CD14-positive monocyte (primary cell): Measurements from ENCODE around the gene TNFAIP8L1. TPM values are rescaled to one million over a fixed set of nuclear protein-coding genes. Genes with fewer than 3 reads are reported as not detected.
A peak's percentile ranks its signal among the peaks of the same experiment; 100 is the strongest.

Experiments
- DNase-seq, 3 donors: peaks; one replicate each; pipeline ENCODE4 v3.0.0-alpha.2; 2011 to 2022
- H2AFZ ChIP-seq: 2 replicates; pipeline ENCODE4 v1.6.0; 2012; ENCODE audit warnings: mild to moderate bottlenecking, low read depth, low read length, inconsistent platforms; ENCODE audit not compliant: insufficient read depth, poor library complexity, severe bottlenecking
- H3K27ac ChIP-seq, 2 donors: 1 replicate in 1 of 2; 2 replicates in 1 of 2; pipeline ENCODE4 v1.5.1; 2012 to 2013; ENCODE audit warnings: low read length in 2 of 2, control low read depth in 1 of 2, inconsistent platforms in 1 of 2, low read depth in 1 of 2, mild to moderate bottlenecking in 1 of 2
- H3K27me3 ChIP-seq, 2 donors: one replicate each; pipeline versions ENCODE4 v1.6.0 to v1.6.1; 2011 to 2013; ENCODE audit warnings: low read length in 2 of 2; ENCODE audit not compliant: control insufficient read depth in 2 of 2, insufficient read depth in 2 of 2
- H3K36me3 ChIP-seq, 2 donors: replicated peaks in 1 of 2; 1 replicate in 1 of 2; 2 replicates in 1 of 2; pipeline versions ENCODE4 v1.5.1 to v1.6.1; 2012 to 2013; ENCODE audit warnings: low read length in 2 of 2, control low read depth in 1 of 2, inconsistent platforms in 1 of 2, mild to moderate bottlenecking in 1 of 2; ENCODE audit not compliant: insufficient read depth in 2 of 2, control insufficient read depth in 1 of 2
- H3K4me1 ChIP-seq, 2 donors: 1 replicate in 1 of 2; 2 replicates in 1 of 2; pipeline versions ENCODE4 v1.5.1 to v1.6.1; 2012 to 2013; ENCODE audit warnings: low read length in 2 of 2, control low read depth in 1 of 2, inconsistent platforms in 1 of 2, mild to moderate bottlenecking in 1 of 2, moderate library complexity in 1 of 2; ENCODE audit not compliant: insufficient read depth in 2 of 2, control insufficient read depth in 1 of 2
- H3K4me2 ChIP-seq: replicated peaks from 2 replicates; pipeline ENCODE3; 2012; ENCODE audit warnings: low read length, moderate library complexity, mild to moderate bottlenecking; ENCODE audit not compliant: poor library complexity, severe bottlenecking; ENCODE audit errors: extremely low read depth
- H3K4me3 ChIP-seq, 3 experiments: fragments of 200-600 bp in 1 of 3; sonication (generic) in 1 of 3; replicated peaks in 1 of 3; 1 replicate in 2 of 3; 2 replicates in 1 of 3; pipeline ENCODE4 v1.5.1; 2011 to 2013; ENCODE audit warnings: low read length in 3 of 3, mild to moderate bottlenecking in 3 of 3, control low read depth in 2 of 3, low read depth in 2 of 3, inconsistent platforms in 1 of 3, moderate library complexity in 1 of 3
- H3K79me2 ChIP-seq: 2 replicates; pipeline ENCODE4 v1.6.0; 2012; ENCODE audit warnings: mild to moderate bottlenecking, control low read depth, inconsistent platforms, low read length, moderate library complexity; ENCODE audit not compliant: insufficient read depth
- H3K9ac ChIP-seq: 2 replicates; pipeline ENCODE4 v1.6.0; 2017; ENCODE audit warnings: low read length, mild to moderate bottlenecking; ENCODE audit not compliant: insufficient read depth, poor library complexity, severe bottlenecking
- H3K9me3 ChIP-seq, 2 donors: replicated peaks in 1 of 2; 1 replicate in 1 of 2; 2 replicates in 1 of 2; pipeline versions ENCODE4 v1.5.1 to v1.6.1; 2012 to 2013; ENCODE audit warnings: low read length in 2 of 2, control low read depth in 1 of 2; ENCODE audit not compliant: control insufficient read depth in 1 of 2, insufficient read depth in 1 of 2
- H4K20me1 ChIP-seq: 2 replicates; pipeline ENCODE4 v1.6.0; 2012; ENCODE audit warnings: mild to moderate bottlenecking, low read length, control low read depth, moderate library complexity; ENCODE audit not compliant: insufficient read depth
- H3K27ac Mint-ChIP-seq, 7 donors: one replicate each; pipeline ENCODE4 v1.8.0; 2020; ENCODE audit warnings: mild to moderate bottlenecking in 7 of 7, mixed read lengths in 7 of 7, moderate library complexity in 6 of 7, inconsistent platforms in 2 of 7
- H3K27me3 Mint-ChIP-seq, 3 donors: one replicate each; pipeline ENCODE4 v1.8.0; 2021 to 2022; ENCODE audit warnings: low read depth in 3 of 3, mild to moderate bottlenecking in 3 of 3, mixed read lengths in 3 of 3, moderate library complexity in 3 of 3, inconsistent platforms in 1 of 3
- H3K36me3 Mint-ChIP-seq, 2 donors: one replicate each; pipeline ENCODE4 v1.8.0; 2020; ENCODE audit warnings: mixed read lengths in 2 of 2, inconsistent platforms in 1 of 2, mild to moderate bottlenecking in 1 of 2
- H3K4me1 Mint-ChIP-seq: one replicate; pipeline ENCODE4 v1.8.0; 2020; ENCODE audit warnings: mild to moderate bottlenecking, mixed read lengths
- H3K4me3 Mint-ChIP-seq, 2 donors: one replicate each; pipeline ENCODE4 v1.8.0; 2020; ENCODE audit warnings: mild to moderate bottlenecking in 2 of 2, mixed read lengths in 2 of 2, moderate library complexity in 1 of 2
- H3K9me3 Mint-ChIP-seq, 7 donors: one replicate each; pipeline ENCODE4 v1.8.0; 2020 to 2022; ENCODE audit warnings: mixed read lengths in 7 of 7, mild to moderate bottlenecking in 6 of 7, moderate library complexity in 6 of 7, inconsistent platforms in 2 of 7
- WGBS: methylation state at CpG from one replicate; pipeline ENCODE4 v1.1.5; 2013; ENCODE audit warnings: missing lambda C conversion rate; ENCODE audit not compliant: insufficient coverage; 5-methylcytosine and 5-hydroxymethylcytosine counted together
- intact Hi-C, 2 donors: fragments of 100-400 bp; cut with micrococcal nuclease; formaldehyde crosslinking; loops; one replicate each; pipeline versions ENCODE4 v1.15.0 to v1.15.1; 2023
- polyA plus RNA-seq, 3 donors: library from polyadenylated mRNA; depleted of rRNA in 1 of 3; unstranded in 2 of 3; stranded (reverse) in 1 of 3; fragments of 300-500 nt in 2 of 3; fragments of >200 nt in 1 of 3; fragmentation: Illumina TruSeq in 2 of 3; gene quantifications; 1 replicate in 2 of 3; 2 replicates in 1 of 3; pipeline ENCODE4 v1.2.3, GENCODE V29; 2012 to 2021
- TF ChIP-seq, protein P1 (sequence below): fragments of 200-600 bp; IDR thresholded peaks from one replicate; pipeline ENCODE4 v1.8.0; 2022; ENCODE audit warnings: antibody characterized with exemption, mild to moderate bottlenecking

The TNFAIP8L1 gene
- polyA plus RNA-seq, 3 donors, result 1.8 to 3.9 (median 3.7) TPM

- 87% methylated on average over 12 of the region's 17 CpGs for WGBS
These were observed 19.5 kb upstream of the TNFAIP8L1 start for GRCh38 chr19:4619668-4620294.

DNA sequence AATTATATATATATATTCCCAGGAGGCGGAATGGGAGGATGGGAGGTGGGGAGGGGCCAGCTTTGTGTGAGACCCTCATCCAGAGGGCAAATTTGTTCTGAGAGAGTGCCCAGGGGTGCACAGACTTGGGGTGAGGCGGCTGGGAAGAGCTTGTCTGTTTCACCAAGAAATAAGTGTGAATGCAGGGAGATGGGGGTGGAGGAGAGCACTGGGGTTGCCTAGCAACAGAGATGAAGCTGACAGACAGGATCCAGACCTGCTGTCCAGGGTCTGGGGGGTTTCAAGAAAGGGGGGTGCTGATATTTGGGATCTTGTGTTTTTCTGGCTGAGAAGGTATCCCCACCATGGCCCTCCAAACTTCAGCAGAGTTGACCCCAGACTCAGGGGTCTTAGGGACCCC lies 18.6 kb upstream of the TNFAIP8L1 start:
- intact Hi-C loops, result no loop called here
- Mint-ChIP-seq H3K4me3 (no peak overlapping the region), H3K27me3 (peaks cover 12 to 42% (median 22%) of the 10 kb centered on the region in 3 donors), H3K36me3 (no peaks in the 10 kb centered on the region), H3K4me1 (no peaks in the 10 kb centered on the region), H3K9me3 (no peaks in the 10 kb centered on the region), H3K27ac (no peak overlapping the region)
- Histone ChIP-seq H3K27me3 (peaks cover 0 to 11% of the 10 kb centered on the region in 2 donors), H3K9ac (no peak overlapping the region), H3K4me1 (no peaks in the 10 kb centered on the region), H3K27ac (no peak overlapping the region), H4K20me1 (no peaks in the 10 kb centered on the region), H3K9me3 (no peaks in the 10 kb centered on the region), H3K4me2 (no peak overlapping the region), H3K79me2 (no peaks in the 10 kb centered on the region), H3K4me3 (no peak overlapping the region), H3K36me3 (no peaks in the 10 kb centered on the region), H2AFZ (no peak overlapping the region)
- DNase-seq, result no peak
- WGBS, result 80% methylated on average over 1 of the region's 2 CpGs
- TF ChIP-seq, protein P1, sequence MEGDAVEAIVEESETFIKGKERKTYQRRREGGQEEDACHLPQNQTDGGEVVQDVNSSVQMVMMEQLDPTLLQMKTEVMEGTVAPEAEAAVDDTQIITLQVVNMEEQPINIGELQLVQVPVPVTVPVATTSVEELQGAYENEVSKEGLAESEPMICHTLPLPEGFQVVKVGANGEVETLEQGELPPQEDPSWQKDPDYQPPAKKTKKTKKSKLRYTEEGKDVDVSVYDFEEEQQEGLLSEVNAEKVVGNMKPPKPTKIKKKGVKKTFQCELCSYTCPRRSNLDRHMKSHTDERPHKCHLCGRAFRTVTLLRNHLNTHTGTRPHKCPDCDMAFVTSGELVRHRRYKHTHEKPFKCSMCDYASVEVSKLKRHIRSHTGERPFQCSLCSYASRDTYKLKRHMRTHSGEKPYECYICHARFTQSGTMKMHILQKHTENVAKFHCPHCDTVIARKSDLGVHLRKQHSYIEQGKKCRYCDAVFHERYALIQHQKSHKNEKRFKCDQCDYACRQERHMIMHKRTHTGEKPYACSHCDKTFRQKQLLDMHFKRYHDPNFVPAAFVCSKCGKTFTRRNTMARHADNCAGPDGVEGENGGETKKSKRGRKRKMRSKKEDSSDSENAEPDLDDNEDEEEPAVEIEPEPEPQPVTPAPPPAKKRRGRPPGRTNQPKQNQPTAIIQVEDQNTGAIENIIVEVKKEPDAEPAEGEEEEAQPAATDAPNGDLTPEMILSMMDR, result no peak

More at GRCh38 chr19:4619668-4620294, 19.5 kb upstream of the TNFAIP8L1 start:
- Mint-ChIP-seq H3K4me3 (peak overlapping the region in 1 of 2 donors; percentile 21), H3K36me3 (no peaks in the 10 kb centered on the region), H3K27me3 (peaks cover 12 to 42% (median 24%) of the 10 kb centered on the region in 3 donors), H3K4me1 (no peaks in the 10 kb centered on the region), H3K27ac (peak overlapping the region in 1 of 7 donors; percentile 7), H3K9me3 (no peaks in the 10 kb centered on the region)
- Histone ChIP-seq H3K9ac (no peak overlapping the region), H2AFZ (no peak overlapping the region), H3K4me1 (no peaks in the 10 kb centered on the region), H3K4me2 (no peak overlapping the region), H3K36me3 (no peaks in the 10 kb centered on the region), H3K79me2 (no peaks in the 10 kb centered on the region), H3K4me3 (no peak overlapping the region), H3K9me3 (no peaks in the 10 kb centered on the region), H4K20me1 (no peaks in the 10 kb centered on the region), H3K27me3 (peaks cover 0 to 11% of the 10 kb centered on the region in 2 donors), H3K27ac (no peak overlapping the region)
- TF ChIP-seq, protein P1, result no peak
- intact Hi-C loops, result no loop called here
- DNase-seq, result no peak
